ENCODE measurements around the gene PALLD.

The PALLD gene

GRCh38 chr4:168853770-168854169 lies 356.9 kb downstream of the PALLD start:
- no peak for DNase-seq (ENCODE audit: low read depth)

- DNase-seq (ENCODE audit: low read depth) = no peak
Measured at GRCh38 chr4:168854350-168854921, 357.6 kb downstream of the PALLD start.

GRCh38 chr4:168856312-168856711 lies 359.5 kb downstream of the PALLD start:
- peak; percentile 65 for DNase-seq (ENCODE audit: low read depth)

GRCh38 chr4:168857009-168857408 lies 360.2 kb downstream of the PALLD start:
- DNase-seq (ENCODE audit: low read depth) = no peak

GRCh38 chr4:168857546-168858314 lies 360.9 kb downstream of the PALLD start:
- DNase-seq (ENCODE audit: low read depth) = no peak

GRCh38 chr4:168859100-168859499 lies 362.2 kb downstream of the PALLD start:
- DNase-seq (ENCODE audit: low read depth) = no peak

GRCh38 chr4:168859888-168860694 lies 363.2 kb downstream of the PALLD start:
- DNase-seq (ENCODE audit: low read depth) = no peak

GRCh38 chr4:168860827-168861226 lies 364.0 kb downstream of the PALLD start:
- DNase-seq (ENCODE audit: low read depth) = no peak

GRCh38 chr4:168863719-168864647 lies 367.1 kb downstream of the PALLD start:
- DNase-seq (ENCODE audit: low read depth) = no peak

- peak; percentile 68 for DNase-seq (ENCODE audit: low read depth)
Measured at GRCh38 chr4:168864821-168865541, 368.1 kb downstream of the PALLD start.

- DNase-seq (ENCODE audit: low read depth) = no peak
Measured at GRCh38 chr4:168865854-168866253, 369.0 kb downstream of the PALLD start.

- no peak for DNase-seq (ENCODE audit: low read depth)
Measured at GRCh38 chr4:168866635-168867034, 369.8 kb downstream of the PALLD start.

- no peak for DNase-seq (ENCODE audit: low read depth)
Measured at GRCh38 chr4:168867128-168867527, 370.3 kb downstream of the PALLD start.

- DNase-seq (ENCODE audit: low read depth) = peak; percentile 75
Measured at GRCh38 chr4:168868044-168868781, 371.4 kb downstream of the PALLD start.

- no peak for DNase-seq (ENCODE audit: low read depth)
Measured at GRCh38 chr4:168868802-168869201, 371.9 kb downstream of the PALLD start.

GRCh38 chr4:168870004-168870403 lies 373.2 kb downstream of the PALLD start:
- no peak for DNase-seq (ENCODE audit: low read depth)

GRCh38 chr4:168871632-168872031 lies 374.8 kb downstream of the PALLD start:
- no peak for DNase-seq (ENCODE audit: low read depth)

GRCh38 chr4:168874083-168874482 lies 377.2 kb downstream of the PALLD start:
- no peak for DNase-seq (ENCODE audit: low read depth)

- DNase-seq (ENCODE audit: low read depth) = no peak
Measured at GRCh38 chr4:168876106-168876505, 379.3 kb downstream of the PALLD start.
